Measurements from ENCODE around the gene PDXK. TPM values are rescaled to one million over a fixed set of nuclear protein-coding genes. Genes with fewer than 3 reads are reported as not detected.
A peak's percentile ranks its signal among the peaks of the same experiment; 100 is the strongest.

Gene PDXK
- total RNA-seq, 6 experiments from 2014 or later = 52.9 to 87.5 (median 58.9) TPM

- TF ChIP-seq CTCF (IDR thresholded peaks at IDR 0.05) (no peak), POLR2A (IDR thresholded peaks at IDR 0.05) (no peak)
- Histone ChIP-seq H3K36me3 (peaks cover 0 to 6% (median 0%) of the 10 kb centered on the region in 4 donors), H3K4me1 (peaks cover 0 to 3% (median 0%) of the 10 kb centered on the region in 4 donors), H3K27me3 (no peaks in the 10 kb centered on the region), H3K4me3 (no peak overlapping the region), H3K27ac (no peak overlapping the region), H3K9me3 (no peaks in the 10 kb centered on the region)
- DNase-seq (no peak), ATAC-seq (peak in 1 of 4 donors; percentile 17)
- WGBS (ENCODE audit: insufficient coverage, low coverage, low lambda C conversion rate, missing lambda C conversion rate) = 72% methylated on average over 7 of the region's 13 CpGs
- intact Hi-C loops (cut with DNase I) = loop anchor here (10.0 kb wide), 3 partner anchors 45 to 75 kb away; partner anchors contain the start of gene CSTB (in 1 of the 2)
These were observed 18.9 kb upstream of the PDXK start for GRCh38 chr21:43699933-43700599.

- Histone ChIP-seq H3K27me3 (no peaks in the 10 kb centered on the region), H3K27ac (no peak overlapping the region), H3K36me3 (no peaks in the 10 kb centered on the region), H3K9me3 (no peaks in the 10 kb centered on the region), H3K4me3 (no peak overlapping the region), H3K4me1 (peaks cover 0 to 3% (median 0%) of the 10 kb centered on the region in 4 donors)
- WGBS (ENCODE audit: insufficient coverage, low coverage, low lambda C conversion rate, missing lambda C conversion rate) = 91% methylated on average over 8 of the region's 29 CpGs
- intact Hi-C loops (cut with DNase I) = loop anchor here in 1 of 2 donors (10.0 kb wide), 1 partner anchor 73 kb away; the partner anchor contains the start of gene CSTB
- peak in 2 of 4 donors; percentile 11 to 32 for ATAC-seq
- DNase-seq = no peak
- TF ChIP-seq POLR2A (IDR thresholded peaks at IDR 0.05) = no peak
- TF ChIP-seq CTCF (IDR thresholded peaks at IDR 0.05) = no peak
These were observed 16.8 kb upstream of the PDXK start for GRCh38 chr21:43701936-43702784.

GRCh38 chr21:43702785-43703034 is 16.2 kb upstream of the PDXK start:
- no peak overlapping the region for H3K4me3 ChIP-seq
- no peaks in the 10 kb centered on the region for H3K9me3 ChIP-seq
- H3K4me1 ChIP-seq = peaks cover 0 to 3% (median 0%) of the 10 kb centered on the region in 4 donors
- H3K27me3 ChIP-seq = no peaks in the 10 kb centered on the region
- intact Hi-C loops (cut with DNase I) = loop anchor here in 1 of 2 donors (10.0 kb wide), 1 partner anchor 72 kb away; the partner anchor contains the start of gene CSTB
- 41% methylated on average over 9 of the region's 12 CpGs for WGBS (ENCODE audit: insufficient coverage, low coverage, low lambda C conversion rate, missing lambda C conversion rate)
- no peaks in the 10 kb centered on the region for H3K36me3 ChIP-seq
- TF ChIP-seq CTCF (IDR thresholded peaks at IDR 0.05) = no peak
- TF ChIP-seq POLR2A (IDR thresholded peaks at IDR 0.05) = no peak
- H3K27ac ChIP-seq = no peak overlapping the region
- no peak for ATAC-seq
- DNase-seq = no peak

- intact Hi-C loops (cut with DNase I) = loop anchor here in 1 of 2 donors (10.0 kb wide), 1 partner anchor 72 kb away; the partner anchor contains the start of gene CSTB
- DNase-seq (peak in 1 of 3 donors; percentile 2), ATAC-seq (peak in 3 of 4 donors; percentile 53 to 60 (median 59))
- no peaks in the 10 kb centered on the region for H3K9me3 ChIP-seq
- H3K4me3 ChIP-seq = no peak overlapping the region
- peaks cover 0 to 3% (median 0%) of the 10 kb centered on the region in 4 donors for H3K4me1 ChIP-seq
- H3K27me3 ChIP-seq = no peaks in the 10 kb centered on the region
- 44% methylated on average over 21 of the region's 29 CpGs for WGBS (ENCODE audit: insufficient coverage, low coverage, low lambda C conversion rate, missing lambda C conversion rate)
- H3K36me3 ChIP-seq = no peaks in the 10 kb centered on the region
- no peak for TF ChIP-seq POLR2A (IDR thresholded peaks at IDR 0.05)
- TF ChIP-seq CTCF (IDR thresholded peaks at IDR 0.05) = no peak
- no peak overlapping the region for H3K27ac ChIP-seq
These were observed 15.7 kb upstream of the PDXK start for GRCh38 chr21:43703035-43703880.
